Tibial artery (tissue), 4 donors: Measurements from ENCODE around the gene LRP11.

ENCODE experiments used
- DNase-seq, 2 donors: peaks; one replicate each; pipeline ENCODE4 v3.0.0-alpha.2; 2019
- H3K27ac ChIP-seq, 2 donors: fragments of 200-600 bp; sonication (generic) in 1 of 2; 1 replicate in 1 of 2; 2 replicates in 1 of 2; pipeline ENCODE4 v1.5.1; 2018 to 2019; ENCODE audit warnings: mild to moderate bottlenecking in 1 of 2
- H3K27me3 ChIP-seq, 2 donors: fragments of 200-600 bp; sonication (generic) in 1 of 2; one replicate each; pipeline versions ENCODE4 v1.5.1 to v1.6.0; 2016 to 2019
- H3K36me3 ChIP-seq, 3 donors: fragments of 200-600 bp; sonication (generic) in 2 of 3; one replicate each; pipeline ENCODE4 v1.5.1; 2016 to 2019; ENCODE audit warnings: mild to moderate bottlenecking in 2 of 3
- H3K4me1 ChIP-seq, 4 donors: fragments of 200-600 bp; sonication (generic) in 2 of 4; 1 replicate in 3 of 4; 2 replicates in 1 of 4; pipeline ENCODE4 v1.5.1; 2016 to 2019
- H3K4me3 ChIP-seq, 2 donors: fragments of 200-600 bp; sonication (generic) in 1 of 2; 1 replicate in 1 of 2; 2 replicates in 1 of 2; pipeline ENCODE4 v1.5.1; 2018 to 2019; ENCODE audit warnings: mild to moderate bottlenecking in 2 of 2
- H3K9me3 ChIP-seq, 3 donors: fragments of 200-600 bp; sonication (generic) in 1 of 3; one replicate each; pipeline ENCODE4 v1.5.1; 2016 to 2019
- intact Hi-C: fragments of 100-400 bp; cut with DNase I; formaldehyde crosslinking; loops from one replicate; pipeline ENCODE4 v1.15.0; 2023; ENCODE audit warnings: low total_unique reads
- TF ChIP-seq, protein P1 (sequence below), 2 experiments: fragments of 200-600 bp in 1 of 2; fragments of 450-650 bp in 1 of 2; IDR thresholded peaks; one replicate each; pipeline ENCODE4 v1.5.1; 2017 to 2019; ENCODE audit warnings: antibody characterized with exemption in 2 of 2, mild to moderate bottlenecking in 1 of 2, moderate library complexity in 1 of 2

LRP11 gene

DNA sequence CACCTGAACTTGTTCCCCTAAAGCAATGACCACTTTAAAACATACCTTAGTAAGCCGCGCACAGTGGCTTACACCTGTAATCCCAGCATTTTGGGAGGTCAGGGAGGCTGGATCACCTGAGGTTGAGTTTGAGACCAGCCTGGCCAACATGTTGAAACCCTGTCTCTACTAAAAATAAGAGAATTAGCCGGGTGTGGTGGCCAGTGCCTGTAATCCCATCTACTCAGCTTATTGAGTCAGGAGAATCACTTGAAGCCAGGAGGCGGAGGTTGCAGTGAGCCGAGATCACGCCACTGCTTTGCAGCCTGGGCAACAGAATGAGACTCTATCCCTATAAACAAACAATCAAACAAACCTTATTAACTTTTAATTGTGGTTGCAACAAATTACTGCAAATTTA, 35.3 kb upstream of the LRP11 start:
- intact Hi-C loops = no loop called here
- TF ChIP-seq, protein P1, sequence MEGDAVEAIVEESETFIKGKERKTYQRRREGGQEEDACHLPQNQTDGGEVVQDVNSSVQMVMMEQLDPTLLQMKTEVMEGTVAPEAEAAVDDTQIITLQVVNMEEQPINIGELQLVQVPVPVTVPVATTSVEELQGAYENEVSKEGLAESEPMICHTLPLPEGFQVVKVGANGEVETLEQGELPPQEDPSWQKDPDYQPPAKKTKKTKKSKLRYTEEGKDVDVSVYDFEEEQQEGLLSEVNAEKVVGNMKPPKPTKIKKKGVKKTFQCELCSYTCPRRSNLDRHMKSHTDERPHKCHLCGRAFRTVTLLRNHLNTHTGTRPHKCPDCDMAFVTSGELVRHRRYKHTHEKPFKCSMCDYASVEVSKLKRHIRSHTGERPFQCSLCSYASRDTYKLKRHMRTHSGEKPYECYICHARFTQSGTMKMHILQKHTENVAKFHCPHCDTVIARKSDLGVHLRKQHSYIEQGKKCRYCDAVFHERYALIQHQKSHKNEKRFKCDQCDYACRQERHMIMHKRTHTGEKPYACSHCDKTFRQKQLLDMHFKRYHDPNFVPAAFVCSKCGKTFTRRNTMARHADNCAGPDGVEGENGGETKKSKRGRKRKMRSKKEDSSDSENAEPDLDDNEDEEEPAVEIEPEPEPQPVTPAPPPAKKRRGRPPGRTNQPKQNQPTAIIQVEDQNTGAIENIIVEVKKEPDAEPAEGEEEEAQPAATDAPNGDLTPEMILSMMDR (IDR thresholded peaks at IDR 0.05) = no peak
- no peak overlapping the region for H3K27ac ChIP-seq
- H3K36me3 ChIP-seq = no peaks in the 10 kb centered on the region
- no peak overlapping the region for H3K4me3 ChIP-seq
- no peaks in the 10 kb centered on the region for H3K9me3 ChIP-seq
- no peaks in the 10 kb centered on the region for H3K27me3 ChIP-seq
- H3K4me1 ChIP-seq = peaks cover 0 to 35% (median 33%) of the 10 kb centered on the region in 4 donors
- peak in 1 of 2 donors; percentile 39 for DNase-seq

DNA sequence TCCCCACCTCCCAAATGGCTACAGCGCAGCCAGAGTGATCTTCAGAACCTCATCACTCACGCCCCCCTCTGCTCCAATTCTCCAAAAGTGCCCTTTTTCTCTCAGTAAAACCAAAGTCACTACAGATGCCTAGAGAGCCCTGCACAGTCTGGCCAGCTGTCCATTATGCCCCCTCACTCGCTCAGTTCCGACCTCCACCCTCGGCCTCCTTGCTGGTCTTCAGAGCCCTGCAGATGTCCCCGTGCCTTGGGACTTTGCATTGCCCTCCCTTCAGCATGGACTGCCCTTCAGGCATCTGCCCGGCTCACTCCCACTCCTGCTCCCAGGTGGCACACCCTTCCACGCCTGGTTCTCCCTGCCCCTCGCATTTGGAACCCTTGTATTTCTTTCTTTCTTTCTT, 34.8 kb upstream of the LRP11 start:
- TF ChIP-seq, protein P1 (IDR thresholded peaks at IDR 0.05) = no peak
- no peak overlapping the region for H3K27ac ChIP-seq
- H3K27me3 ChIP-seq = no peaks in the 10 kb centered on the region
- peaks cover 0 to 35% (median 33%) of the 10 kb centered on the region in 4 donors for H3K4me1 ChIP-seq
- H3K4me3 ChIP-seq = no peak overlapping the region
- H3K9me3 ChIP-seq = no peaks in the 10 kb centered on the region
- no peaks in the 10 kb centered on the region for H3K36me3 ChIP-seq
- intact Hi-C loops = no loop called here
- peak in 1 of 2 donors; percentile 48 for DNase-seq

DNA sequence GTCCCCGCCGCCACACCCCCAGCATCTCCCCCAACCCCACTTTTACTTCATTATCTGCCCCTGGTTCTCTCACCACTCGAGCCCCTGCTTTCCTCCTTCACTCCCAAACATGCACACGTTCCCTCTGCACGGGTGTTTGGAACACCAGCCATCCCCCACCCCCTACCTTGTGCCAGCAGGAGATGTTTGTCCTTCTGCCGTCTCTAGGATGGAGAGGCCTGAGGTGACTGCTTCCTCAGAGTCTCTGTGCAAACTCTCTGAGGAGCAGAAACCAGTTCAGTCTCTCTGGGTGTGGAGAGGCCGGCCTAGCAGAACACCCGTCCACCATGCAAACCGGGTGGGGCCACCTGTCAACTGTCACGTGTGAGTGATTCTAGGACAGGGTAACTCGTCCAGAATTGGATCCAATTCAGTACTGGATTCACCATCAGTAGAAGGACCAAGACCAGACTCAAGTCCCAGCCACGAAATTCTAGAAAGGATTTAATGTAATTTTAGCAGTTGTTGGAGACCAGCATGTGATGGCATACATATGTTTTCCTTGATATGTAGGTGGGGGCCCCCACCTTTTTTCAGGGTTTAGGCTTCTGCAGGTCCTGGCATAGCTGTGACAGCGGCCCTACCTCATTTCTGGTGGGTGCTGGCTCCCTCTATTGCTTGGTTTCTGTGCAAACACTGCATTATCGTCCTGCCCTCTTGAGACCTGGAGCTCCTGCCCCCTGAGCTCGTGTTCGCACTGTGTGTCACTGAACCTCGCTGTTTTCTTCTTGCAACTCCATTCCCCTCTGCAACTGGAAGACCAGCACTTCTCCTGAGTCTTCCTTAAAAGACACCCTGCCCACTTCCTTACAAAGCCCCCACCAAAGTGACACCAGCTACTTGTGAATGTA, 33.9 kb upstream of the LRP11 start, which contains the start of gene RAET1E:
TSS of gene RAET1E (minus strand) at position 259 of the 890 bp plus-strand sequence. CDS start 7,212 bp downstream, outside the sequence.
- intact Hi-C loops = no loop called here
- Histone ChIP-seq H3K36me3 (no peaks in the 10 kb centered on the region), H3K27me3 (no peaks in the 10 kb centered on the region), H3K9me3 (no peaks in the 10 kb centered on the region), H3K4me1 (peaks cover 0 to 35% (median 33%) of the 10 kb centered on the region in 4 donors), H3K27ac (peak within 1 kb of the TSS; percentile 72 to 76), H3K4me3 (peak within 1 kb of the TSS; percentile 44 to 49)
- TF ChIP-seq, protein P1 (IDR thresholded peaks at IDR 0.05) = no peak
- peak in 1 of 2 donors; percentile 59 for DNase-seq

DNA sequence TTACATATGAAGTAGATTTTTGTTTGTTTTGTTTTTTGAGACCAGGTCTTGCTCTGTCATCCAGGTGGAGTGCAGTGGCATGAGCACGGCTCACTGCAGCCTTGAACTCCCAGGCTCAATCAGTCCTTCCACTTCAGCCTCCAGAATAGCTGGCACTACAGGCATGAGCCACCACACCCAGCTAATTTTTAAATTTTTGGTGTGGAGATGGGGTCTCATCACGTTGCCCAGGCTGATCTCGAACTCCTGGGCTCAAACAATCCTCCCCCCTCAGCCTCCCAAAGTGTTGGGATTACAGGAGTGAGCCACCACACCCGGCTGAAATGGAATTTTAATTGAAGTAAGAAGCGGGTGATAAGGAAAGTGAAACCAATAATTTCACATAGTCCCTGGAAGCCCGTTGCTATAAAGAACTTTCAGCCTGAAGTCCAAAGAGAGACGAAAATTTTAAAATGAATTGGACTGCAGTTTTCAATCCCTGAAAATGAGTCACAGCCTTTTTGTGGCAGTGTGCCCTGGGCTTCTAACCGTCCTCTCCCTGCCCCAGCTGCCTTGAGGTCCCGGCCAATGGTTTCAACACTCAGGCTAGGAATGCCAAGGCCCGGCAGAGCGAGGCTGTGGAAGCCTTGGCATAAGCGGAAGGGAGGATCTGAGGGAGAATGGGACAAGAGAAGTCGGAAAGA, 33.0 kb upstream of the LRP11 start:
- H3K4me3 ChIP-seq = peak overlapping the region; percentile 44 to 49
- intact Hi-C loops = no loop called here
- peaks cover 0 to 35% (median 33%) of the 10 kb centered on the region in 4 donors for H3K4me1 ChIP-seq
- no peaks in the 10 kb centered on the region for H3K27me3 ChIP-seq
- H3K36me3 ChIP-seq = no peaks in the 10 kb centered on the region
- no peaks in the 10 kb centered on the region for H3K9me3 ChIP-seq
- peak overlapping the region; percentile 72 to 76 for H3K27ac ChIP-seq
- TF ChIP-seq, protein P1 (IDR thresholded peaks at IDR 0.05) = no peak
- peak; percentile 95 to 97 for DNase-seq

DNA sequence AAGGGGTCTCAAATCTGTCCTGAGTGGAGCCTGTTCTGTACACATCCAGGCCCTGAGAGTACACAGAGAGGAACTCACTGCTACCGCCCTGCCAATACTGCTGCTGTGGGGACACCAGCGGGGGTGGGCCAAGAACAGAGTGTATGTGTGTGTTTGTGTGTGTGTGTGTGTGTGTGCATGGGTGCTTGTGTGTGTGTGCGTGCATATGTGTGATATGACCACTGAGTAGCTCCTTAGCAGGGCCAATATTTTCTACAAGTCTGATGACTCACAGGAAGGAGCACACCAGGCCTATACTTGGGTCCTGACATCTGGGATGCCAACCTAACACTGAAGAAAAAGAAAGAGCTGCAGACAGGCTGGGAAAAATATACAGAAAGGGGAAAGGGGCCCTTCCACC, 32.3 kb upstream of the LRP11 start:
- DNase-seq = peak in 1 of 2 donors; percentile 45
- H3K27me3 ChIP-seq = no peaks in the 10 kb centered on the region
- TF ChIP-seq, protein P1 (IDR thresholded peaks at IDR 0.05) = no peak
- H3K4me1 ChIP-seq = peaks cover 0 to 35% (median 33%) of the 10 kb centered on the region in 4 donors
- H3K4me3 ChIP-seq = peak overlapping the region in 1 of 2 donors; percentile 49
- H3K9me3 ChIP-seq = no peaks in the 10 kb centered on the region
- no peaks in the 10 kb centered on the region for H3K36me3 ChIP-seq
- H3K27ac ChIP-seq = peak overlapping the region; percentile 74 to 76
- intact Hi-C loops = no loop called here
